NT2/D1 (cell line): Measurements from ENCODE around the gene TBC1D5.

Source experiments
- SUZ12 ChIP-seq: IDR thresholded peaks from 2 replicates; pipeline ENCODE4 v1.6.1; 2011; ENCODE audit not compliant: insufficient read length, insufficient read depth; ENCODE audit errors: extremely low read depth
- ZNF274 ChIP-seq: IDR thresholded peaks from 2 replicates; pipeline ENCODE4 v1.6.1; 2011; ENCODE audit warnings: mild to moderate bottlenecking, low read depth, low read length

- TF ChIP-seq ZNF274 (no peak), SUZ12 (no peak)
Measured at GRCh38 chr3:17151598-17152373, 590.6 kb downstream of the TBC1D5 start.
